Hepatocyte (in vitro differentiated cells): Measurements from ENCODE around the gene WDR38. TPM values are rescaled to one million over a fixed set of nuclear protein-coding genes. Genes with fewer than 3 reads are reported as not detected.

Source experiments
- DNase-seq: peaks from one replicate; pipeline ENCODE4 v3.0.0-alpha.2; 2016; ENCODE audit warnings: low spot score
- H2AFZ ChIP-seq: fragments of 200-600 bp; sonication (generic); 2 replicates; pipeline ENCODE4 v1.6.0; 2016; ENCODE audit warnings: antibody characterized with exemption, mild to moderate bottlenecking
- H3K27ac ChIP-seq: fragments of 200-600 bp; sonication (generic); 2 replicates; pipeline ENCODE4 v1.5.1; 2016; ENCODE audit warnings: mild to moderate bottlenecking
- H3K27me3 ChIP-seq: fragments of 200-600 bp; sonication (generic); 2 replicates; pipeline ENCODE4 v1.6.1; 2016
- H3K36me3 ChIP-seq: fragments of 200-600 bp; sonication (generic); replicated peaks from 2 replicates; pipeline ENCODE4 v1.5.1; 2016; ENCODE audit warnings: low read depth; ENCODE audit not compliant: insufficient read depth
- H3K4me1 ChIP-seq: fragments of 200-600 bp; sonication (generic); 2 replicates; pipeline ENCODE4 v1.5.1; 2016; ENCODE audit warnings: mild to moderate bottlenecking, moderate library complexity; ENCODE audit not compliant: insufficient read depth
- H3K4me2 ChIP-seq: fragments of 200-600 bp; sonication (generic); 2 replicates; pipeline ENCODE4 v1.6.0; 2016
- H3K4me3 ChIP-seq: fragments of 200-600 bp; sonication (generic); 2 replicates; pipeline ENCODE4 v1.5.1; 2016; ENCODE audit warnings: mild to moderate bottlenecking
- H3K79me2 ChIP-seq: fragments of 200-600 bp; sonication (generic); 2 replicates; pipeline ENCODE4 v1.6.0; 2017; ENCODE audit warnings: mild to moderate bottlenecking
- H3K9me2 ChIP-seq: fragments of 200-600 bp; sonication (generic); replicated peaks from 2 replicates; pipeline ENCODE4 v1.6.0; 2017; ENCODE audit warnings: mild to moderate bottlenecking; ENCODE audit not compliant: insufficient read depth
- H3K9me3 ChIP-seq: fragments of 200-600 bp; sonication (generic); 2 replicates; pipeline ENCODE4 v1.5.1; 2016; ENCODE audit warnings: low read depth, mild to moderate bottlenecking
- H4K20me1 ChIP-seq: fragments of 200-600 bp; sonication (generic); 2 replicates; pipeline ENCODE4 v1.6.0; 2016; ENCODE audit warnings: mild to moderate bottlenecking; ENCODE audit not compliant: insufficient read depth, poor library complexity, severe bottlenecking
- EZH2 ChIP-seq: fragments of 200-600 bp; sonication (generic); IDR thresholded peaks from 2 replicates; pipeline ENCODE4 v1.6.1; 2016; ENCODE audit warnings: antibody characterized with exemption, mild to moderate bottlenecking, borderline replicate concordance
- EZH2phosphoT487 ChIP-seq: fragments of 200-600 bp; sonication (generic); IDR thresholded peaks from one replicate; pipeline ENCODE4 v1.6.1; 2018; ENCODE audit warnings: antibody characterized with exemption, mild to moderate bottlenecking, low read depth, moderate library complexity; ENCODE audit not compliant: unreplicated experiment, severe bottlenecking
- WGBS: methylation state at CpG from one replicate; pipeline ENCODE4 v1.1.6; 2016; ENCODE audit warnings: low lambda C conversion rate; ENCODE audit errors: missing lambda C conversion rate; 5-methylcytosine and 5-hydroxymethylcytosine counted together
- polyA plus RNA-seq: library from polyadenylated mRNA; unstranded; fragments of >200 nt; fragmentation: Nextera tagmentation; extraction: Ambion mirVana; gene quantifications from 2 replicates; pipeline ENCODE4 v1.2.1, GENCODE V29; 2016
- total RNA-seq: library from RNA; depleted of rRNA; stranded (reverse); fragments of >200 nt; gene quantifications from 2 replicates; pipeline ENCODE4 v1.2.3, GENCODE V29; 2014
- TF ChIP-seq, protein P1 (sequence below): fragments of 200-600 bp; sonication (generic); IDR thresholded peaks from 2 replicates; pipeline ENCODE4 v1.5.1; 2016; ENCODE audit warnings: antibody characterized with exemption, mild to moderate bottlenecking; ENCODE audit not compliant: poor library complexity

WDR38 gene
- total and polyA plus RNA-seq, 2 experiments from 2014 or later = not detected

DNA sequence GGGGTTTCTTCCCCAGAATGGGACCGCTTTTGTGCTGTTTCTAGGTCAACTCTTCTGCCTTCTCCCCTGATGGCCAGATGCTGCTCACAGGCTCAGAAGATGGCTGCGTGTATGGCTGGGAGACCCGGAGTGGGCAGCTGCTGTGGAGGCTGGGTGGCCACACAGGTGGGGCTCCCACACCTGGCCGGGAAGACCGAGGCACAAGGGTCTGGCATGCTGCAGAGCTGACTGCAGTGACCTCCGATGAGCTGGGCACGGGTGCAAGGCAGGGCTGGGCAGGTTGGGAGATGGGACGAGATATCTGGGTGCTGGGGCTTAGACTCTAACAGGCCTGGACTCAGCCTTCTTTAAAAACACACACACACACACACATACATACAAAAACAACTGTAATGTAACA lies 901 bp downstream of the WDR38 start:
- Histone ChIP-seq H3K4me1 (peaks cover 7% of the 10 kb centered on the region), H3K27ac (no peak overlapping the region), H2AFZ (no peak overlapping the region), H3K79me2 (peaks cover 4% of the 10 kb centered on the region), H3K9me3 (no peaks in the 10 kb centered on the region), H3K4me2 (no peak overlapping the region), H3K9me2 (no peaks in the 10 kb centered on the region), H3K27me3 (no peaks in the 10 kb centered on the region), H3K4me3 (no peak overlapping the region), H3K36me3 (no peaks in the 10 kb centered on the region), H4K20me1 (peaks cover 26% of the 10 kb centered on the region)
- TF ChIP-seq, protein P1, sequence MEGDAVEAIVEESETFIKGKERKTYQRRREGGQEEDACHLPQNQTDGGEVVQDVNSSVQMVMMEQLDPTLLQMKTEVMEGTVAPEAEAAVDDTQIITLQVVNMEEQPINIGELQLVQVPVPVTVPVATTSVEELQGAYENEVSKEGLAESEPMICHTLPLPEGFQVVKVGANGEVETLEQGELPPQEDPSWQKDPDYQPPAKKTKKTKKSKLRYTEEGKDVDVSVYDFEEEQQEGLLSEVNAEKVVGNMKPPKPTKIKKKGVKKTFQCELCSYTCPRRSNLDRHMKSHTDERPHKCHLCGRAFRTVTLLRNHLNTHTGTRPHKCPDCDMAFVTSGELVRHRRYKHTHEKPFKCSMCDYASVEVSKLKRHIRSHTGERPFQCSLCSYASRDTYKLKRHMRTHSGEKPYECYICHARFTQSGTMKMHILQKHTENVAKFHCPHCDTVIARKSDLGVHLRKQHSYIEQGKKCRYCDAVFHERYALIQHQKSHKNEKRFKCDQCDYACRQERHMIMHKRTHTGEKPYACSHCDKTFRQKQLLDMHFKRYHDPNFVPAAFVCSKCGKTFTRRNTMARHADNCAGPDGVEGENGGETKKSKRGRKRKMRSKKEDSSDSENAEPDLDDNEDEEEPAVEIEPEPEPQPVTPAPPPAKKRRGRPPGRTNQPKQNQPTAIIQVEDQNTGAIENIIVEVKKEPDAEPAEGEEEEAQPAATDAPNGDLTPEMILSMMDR = no peak
- TF ChIP-seq EZH2phosphoT487 (no peak), EZH2 (no peak)
- WGBS = 94% methylated on average over 8 of the region's 8 CpGs
- no peak for DNase-seq

DNA sequence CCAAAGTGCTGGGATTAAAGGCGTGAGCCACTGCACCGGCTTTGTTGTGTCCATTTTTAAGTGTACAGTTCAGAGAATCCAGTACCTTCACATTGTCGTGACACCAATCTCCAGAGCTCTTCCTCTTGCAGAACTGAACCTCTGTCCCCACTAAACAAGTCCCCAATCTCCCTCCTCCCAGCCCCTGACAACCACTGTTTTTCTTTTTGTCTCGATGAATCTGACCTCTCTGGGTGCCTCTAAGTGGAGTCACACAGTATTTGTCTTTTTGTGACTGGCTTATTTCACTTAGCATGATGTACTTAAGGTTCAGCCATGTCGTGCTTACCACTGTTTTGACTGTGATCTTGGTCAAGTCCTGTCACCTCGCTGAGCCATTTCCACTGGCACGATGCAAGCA lies 1.6 kb downstream of the WDR38 start:
- H2AFZ ChIP-seq = no peak overlapping the region
- H3K4me1 ChIP-seq = peaks cover 7% of the 10 kb centered on the region
- WGBS = 74% methylated on average over 7 of the region's 7 CpGs

DNA sequence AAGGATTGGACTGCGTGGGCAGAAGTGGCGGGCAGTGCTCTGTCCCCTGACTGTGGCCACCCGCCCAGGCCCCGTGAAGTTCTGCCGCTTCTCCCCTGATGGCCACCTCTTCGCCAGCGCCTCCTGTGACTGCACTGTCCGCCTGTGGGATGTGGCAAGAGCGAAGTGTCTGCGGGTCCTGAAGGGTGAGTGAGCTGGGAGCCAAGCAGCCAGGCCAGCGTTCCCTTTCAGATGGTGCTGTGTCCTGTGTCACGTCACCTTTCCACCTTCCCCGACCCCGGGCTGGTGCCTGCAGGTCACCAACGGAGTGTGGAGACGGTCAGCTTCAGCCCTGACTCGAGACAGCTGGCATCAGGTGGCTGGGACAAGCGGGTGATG lies 2.3 kb downstream of the WDR38 start:
- Histone ChIP-seq H2AFZ (no peak overlapping the region), H3K9me2 (no peaks in the 10 kb centered on the region), H3K36me3 (no peaks in the 10 kb centered on the region), H3K4me2 (no peak overlapping the region), H3K79me2 (peaks cover 18% of the 10 kb centered on the region), H3K9me3 (no peaks in the 10 kb centered on the region), H3K4me3 (no peak overlapping the region), H3K4me1 (peaks cover 14% of the 10 kb centered on the region), H4K20me1 (peaks cover 40% of the 10 kb centered on the region), H3K27me3 (no peaks in the 10 kb centered on the region), H3K27ac (no peak overlapping the region)
- no peak for TF ChIP-seq EZH2
- TF ChIP-seq, protein P1 = no peak
- no peak for TF ChIP-seq EZH2phosphoT487
- DNase-seq = no peak
- WGBS = 88% methylated on average over 18 of the region's 18 CpGs

More for the DNA sequence above, 1.6 kb downstream of the WDR38 start:
- Histone ChIP-seq H3K4me2 (no peak overlapping the region), H3K9me2 (no peaks in the 10 kb centered on the region), H4K20me1 (peaks cover 32% of the 10 kb centered on the region), H3K9me3 (no peaks in the 10 kb centered on the region), H3K36me3 (no peaks in the 10 kb centered on the region), H3K4me3 (no peak overlapping the region), H3K27ac (no peak overlapping the region), H3K27me3 (no peaks in the 10 kb centered on the region), H3K79me2 (peaks cover 11% of the 10 kb centered on the region)
- TF ChIP-seq EZH2phosphoT487 (no peak), EZH2 (no peak)
- TF ChIP-seq, protein P1 = no peak
- DNase-seq = no peak
